ENCODE measurements around the gene ATP6AP1. TPM values are rescaled to one million over a fixed set of nuclear protein-coding genes. Genes with fewer than 3 reads are reported as not detected.

The ATP6AP1 gene
- total and polyA plus RNA-seq, 2 donors (not counting 1 experiment from before 2014, with no cell fraction given): 47.1 to 57.7 TPM

DNA sequence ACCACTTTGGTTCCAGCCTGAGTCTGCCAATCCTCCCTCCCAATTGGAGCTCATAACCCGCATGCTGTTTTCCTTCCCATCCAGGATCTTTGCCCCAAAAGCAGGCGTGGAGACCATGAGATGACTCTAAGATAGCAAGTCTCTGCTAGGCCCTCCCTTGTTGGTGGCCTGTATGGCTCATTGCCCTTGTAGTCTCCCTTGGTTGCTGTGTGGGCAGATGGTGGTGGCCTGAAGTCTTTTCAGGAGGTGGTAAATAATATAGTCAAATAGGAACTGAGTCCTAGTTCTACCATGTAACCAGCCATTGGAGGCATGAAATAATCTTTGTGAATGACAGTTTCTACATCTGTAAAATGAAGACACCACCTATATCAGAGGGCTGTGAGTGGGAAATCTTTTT lies 1.2 kb downstream of the ATP6AP1 start:
- Histone ChIP-seq H3K4me1 (ENCODE audit: control insufficient read depth in 2 of 2, insufficient read depth in 2 of 2, low read length in 2 of 2) (peaks cover 6 to 15% of the 10 kb centered on the region in 2 donors), H3K4me3 (ENCODE audit: control extremely low read depth in 1 of 5, extremely low read depth in 1 of 5, insufficient read depth in 1 of 5, low read depth in 2 of 5, low read length in 4 of 5) (no peak overlapping the region), H3K79me2 (ENCODE audit: control insufficient read depth, insufficient read depth, low read length) (peaks cover 9% of the 10 kb centered on the region), H3K27me3 (replicated peaks in 1 of 4; ENCODE audit: control extremely low read depth in 1 of 4, control insufficient read depth in 3 of 4, insufficient read depth in 4 of 4, low read length in 3 of 4) (no peaks in the 10 kb centered on the region), H3K27ac (ENCODE audit: low read length in 2 of 2) (no peak overlapping the region), H3K4me2 (replicated peaks; ENCODE audit: low read depth, low read length, poor library complexity, severe bottlenecking) (peak overlapping the region; percentile 76), H2AFZ (ENCODE audit: insufficient read depth, low read depth, low read length, poor library complexity, severe bottlenecking) (no peak overlapping the region), H3K9ac (ENCODE audit: low read length) (no peak overlapping the region), H3K9me3 (ENCODE audit: control extremely low read depth in 1 of 3, control insufficient read depth in 2 of 3, insufficient read depth in 1 of 3, low read length in 2 of 3) (no peaks in the 10 kb centered on the region), H4K20me1 (ENCODE audit: control insufficient read depth, insufficient read depth, low read length, poor library complexity, severe bottlenecking) (no peaks in the 10 kb centered on the region), H3K36me3 (replicated peaks in 1 of 2; ENCODE audit: control extremely low read depth in 1 of 2, control insufficient read depth in 1 of 2, extremely low read depth in 1 of 2, insufficient read depth in 2 of 2, low read length in 1 of 2) (peaks cover 0 to 8% of the 10 kb centered on the region in 2 experiments)
- Mint-ChIP-seq H3K4me3 (peak overlapping the region; percentile 87), H3K9me3 (ENCODE audit: insufficient read depth) (no peaks in the 10 kb centered on the region), H3K27ac (peak overlapping the region; percentile 87), H3K4me1 (peaks cover 23% of the 10 kb centered on the region), H3K27me3 (no peaks in the 10 kb centered on the region)
- no peak for ATAC-seq (ENCODE audit: low read depth)
- intact Hi-C loops (cut with micrococcal nuclease): no loop called here
- no CpG with 5 or more reads among the region's 2 CpGs for WGBS (ENCODE audit: insufficient coverage)
- no peak for DNase-seq
- ChIA-PET CTCF (interaction anchor here (1.2 kb wide), 1 partner anchor 18 kb away, joined by 3 read pairs; the partner anchor contains the start of gene TAFAZZIN), POLR2A (interaction anchor here (0.6 to 1.7 kb wide), 4 partner anchors 17 to 31 kb away, joined by 3 to 8 read pairs (median 5); partner anchors contain the start of gene RPL10)
- TF ChIP-seq, protein P1, sequence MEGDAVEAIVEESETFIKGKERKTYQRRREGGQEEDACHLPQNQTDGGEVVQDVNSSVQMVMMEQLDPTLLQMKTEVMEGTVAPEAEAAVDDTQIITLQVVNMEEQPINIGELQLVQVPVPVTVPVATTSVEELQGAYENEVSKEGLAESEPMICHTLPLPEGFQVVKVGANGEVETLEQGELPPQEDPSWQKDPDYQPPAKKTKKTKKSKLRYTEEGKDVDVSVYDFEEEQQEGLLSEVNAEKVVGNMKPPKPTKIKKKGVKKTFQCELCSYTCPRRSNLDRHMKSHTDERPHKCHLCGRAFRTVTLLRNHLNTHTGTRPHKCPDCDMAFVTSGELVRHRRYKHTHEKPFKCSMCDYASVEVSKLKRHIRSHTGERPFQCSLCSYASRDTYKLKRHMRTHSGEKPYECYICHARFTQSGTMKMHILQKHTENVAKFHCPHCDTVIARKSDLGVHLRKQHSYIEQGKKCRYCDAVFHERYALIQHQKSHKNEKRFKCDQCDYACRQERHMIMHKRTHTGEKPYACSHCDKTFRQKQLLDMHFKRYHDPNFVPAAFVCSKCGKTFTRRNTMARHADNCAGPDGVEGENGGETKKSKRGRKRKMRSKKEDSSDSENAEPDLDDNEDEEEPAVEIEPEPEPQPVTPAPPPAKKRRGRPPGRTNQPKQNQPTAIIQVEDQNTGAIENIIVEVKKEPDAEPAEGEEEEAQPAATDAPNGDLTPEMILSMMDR (IDR thresholded peaks at IDR 0.05): no peak
- no peak for TF ChIP-seq EZH2 (IDR thresholded peaks at IDR 0.05; ENCODE audit: borderline replicate concordance, insufficient read depth, low read depth, low read length, poor library complexity, severe bottlenecking)

DNA sequence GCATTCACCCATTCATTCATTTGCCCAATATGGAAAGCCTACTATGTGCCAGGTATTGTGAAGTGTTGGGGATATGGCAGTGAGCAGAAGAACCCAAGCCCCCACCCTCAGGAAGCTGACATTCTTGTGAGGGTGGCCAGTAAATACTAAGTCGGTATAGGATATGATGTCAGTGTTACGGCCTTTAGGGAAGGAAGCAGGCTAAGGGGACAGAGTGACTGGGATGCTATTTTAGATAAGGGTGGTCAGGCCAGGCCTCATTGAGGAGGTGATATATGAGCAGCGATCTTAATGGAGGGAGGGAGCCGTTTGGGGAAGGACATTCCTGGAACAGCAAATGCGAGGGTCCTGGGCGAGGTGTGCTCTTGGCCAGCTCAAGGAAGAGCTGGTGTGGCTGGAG lies 2.0 kb downstream of the ATP6AP1 start:
- Histone ChIP-seq H3K27ac (ENCODE audit: low read length in 2 of 2) (no peak overlapping the region), H3K4me3 (ENCODE audit: control extremely low read depth in 1 of 5, extremely low read depth in 1 of 5, insufficient read depth in 1 of 5, low read depth in 2 of 5, low read length in 4 of 5) (no peak overlapping the region), H3K79me2 (ENCODE audit: control insufficient read depth, insufficient read depth, low read length) (peaks cover 9% of the 10 kb centered on the region), H2AFZ (ENCODE audit: insufficient read depth, low read depth, low read length, poor library complexity, severe bottlenecking) (no peak overlapping the region), H3K4me1 (ENCODE audit: control insufficient read depth in 2 of 2, insufficient read depth in 2 of 2, low read length in 2 of 2) (peaks cover 6 to 15% of the 10 kb centered on the region in 2 donors), H3K4me2 (replicated peaks; ENCODE audit: low read depth, low read length, poor library complexity, severe bottlenecking) (no peak overlapping the region), H3K9ac (ENCODE audit: low read length) (no peak overlapping the region), H3K27me3 (replicated peaks in 1 of 4; ENCODE audit: control extremely low read depth in 1 of 4, control insufficient read depth in 3 of 4, insufficient read depth in 4 of 4, low read length in 3 of 4) (no peaks in the 10 kb centered on the region), H3K9me3 (ENCODE audit: control extremely low read depth in 1 of 3, control insufficient read depth in 2 of 3, insufficient read depth in 1 of 3, low read length in 2 of 3) (no peaks in the 10 kb centered on the region), H4K20me1 (ENCODE audit: control insufficient read depth, insufficient read depth, low read length, poor library complexity, severe bottlenecking) (no peaks in the 10 kb centered on the region), H3K36me3 (replicated peaks in 1 of 2; ENCODE audit: control extremely low read depth in 1 of 2, control insufficient read depth in 1 of 2, extremely low read depth in 1 of 2, insufficient read depth in 2 of 2, low read length in 1 of 2) (peaks cover 0 to 8% of the 10 kb centered on the region in 2 experiments)
- ATAC-seq (ENCODE audit: low read depth): no peak
- DNase-seq: no peak
- TF ChIP-seq, protein P1 (IDR thresholded peaks at IDR 0.05): no peak
- no peak for TF ChIP-seq EZH2 (IDR thresholded peaks at IDR 0.05; ENCODE audit: borderline replicate concordance, insufficient read depth, low read depth, low read length, poor library complexity, severe bottlenecking)
- CTCF ChIA-PET: no interaction called here
- no peaks in the 10 kb centered on the region for H3K9me3 Mint-ChIP-seq (ENCODE audit: insufficient read depth)
- no peak overlapping the region for H3K4me3 Mint-ChIP-seq
- 49% methylated on average over 5 of the region's 6 CpGs for WGBS (ENCODE audit: insufficient coverage)
- H3K27me3 Mint-ChIP-seq: no peaks in the 10 kb centered on the region
- POLR2A ChIA-PET: interaction anchor here (1.5 kb wide), 1 partner anchor 18 kb away, joined by 8 read pairs; no protein-coding TSS in a partner anchor
- H3K4me1 Mint-ChIP-seq: peaks cover 23% of the 10 kb centered on the region
- intact Hi-C loops (cut with micrococcal nuclease): no loop called here
- H3K27ac Mint-ChIP-seq: peak overlapping the region; percentile 37
